ENCODE results near the gene UNC5A. TPM values are rescaled to one million over a fixed set of nuclear protein-coding genes. Genes with fewer than 3 reads are reported as not detected.

UNC5A gene
- total RNA-seq, 2 experiments from 2014 or later, result not detected

- Mint-ChIP-seq H3K27me3 (peaks cover 18% of the 10 kb centered on the region), H3K9me3 (no peaks in the 10 kb centered on the region), H3K4me3 (no peak overlapping the region), H3K36me3 (ENCODE audit: low read depth) (no peaks in the 10 kb centered on the region), H3K27ac (no peak overlapping the region), H3K4me1 (no peaks in the 10 kb centered on the region)
- CTCF ChIA-PET, result no interaction called here
- DNase-seq, result no peak
- POLR2A ChIA-PET, result interaction anchor here (0.5 kb wide), 1 partner anchor 8 kb away, joined by 3 read pairs; no protein-coding TSS in a partner anchor
These were observed 13.6 kb downstream of the UNC5A start for GRCh38 chr5:176823869-176824412.

- Mint-ChIP-seq H3K9me3 (no peaks in the 10 kb centered on the region), H3K27ac (no peak overlapping the region), H3K4me1 (no peaks in the 10 kb centered on the region), H3K27me3 (peaks cover 12% of the 10 kb centered on the region), H3K36me3 (ENCODE audit: low read depth) (no peaks in the 10 kb centered on the region), H3K4me3 (no peak overlapping the region)
- ChIA-PET CTCF (no interaction called here), POLR2A (no interaction called here)
- DNase-seq, result no peak
These were observed 14.2 kb downstream of the UNC5A start for GRCh38 chr5:176824604-176825003.

- Mint-ChIP-seq H3K27ac (no peak overlapping the region), H3K4me1 (no peaks in the 10 kb centered on the region)
These were observed 14.9 kb downstream of the UNC5A start for GRCh38 chr5:176825234-176825633.

GRCh38 chr5:176825957-176826356 is 15.6 kb downstream of the UNC5A start:
- Mint-ChIP-seq H3K4me3 (no peak overlapping the region), H3K36me3 (ENCODE audit: low read depth) (no peaks in the 10 kb centered on the region), H3K27me3 (peaks cover 3% of the 10 kb centered on the region), H3K4me1 (no peaks in the 10 kb centered on the region), H3K27ac (no peak overlapping the region), H3K9me3 (peaks cover 5% of the 10 kb centered on the region)
- no peak for DNase-seq
- ChIA-PET POLR2A (no interaction called here), CTCF (interaction anchor here (0.6 to 0.7 kb wide), 2 partner anchors 28 to 90 kb away, joined by 3 read pairs; no protein-coding TSS in a partner anchor)

More at GRCh38 chr5:176825234-176825633, 14.9 kb downstream of the UNC5A start:
- CTCF ChIA-PET, result interaction anchor here (0.6 kb wide), 1 partner anchor 1007 kb away, joined by 4 read pairs; no protein-coding TSS in a partner anchor
- DNase-seq, result no peak
- no peak overlapping the region for H3K4me3 Mint-ChIP-seq
- POLR2A ChIA-PET, result no interaction called here
- peaks cover under 1% of the 10 kb centered on the region for H3K9me3 Mint-ChIP-seq
- no peaks in the 10 kb centered on the region for H3K36me3 Mint-ChIP-seq (ENCODE audit: low read depth)
- peaks cover 9% of the 10 kb centered on the region for H3K27me3 Mint-ChIP-seq

- DNase-seq, result no peak
- H3K9me3 Mint-ChIP-seq, result peaks cover 5% of the 10 kb centered on the region
- H3K36me3 Mint-ChIP-seq (ENCODE audit: low read depth), result no peaks in the 10 kb centered on the region
- CTCF ChIA-PET, result no interaction called here
- no peak overlapping the region for H3K4me3 Mint-ChIP-seq
- H3K27me3 Mint-ChIP-seq, result peaks cover 2% of the 10 kb centered on the region
- POLR2A ChIA-PET, result no interaction called here
- no peaks in the 10 kb centered on the region for H3K4me1 Mint-ChIP-seq
- no peak overlapping the region for H3K27ac Mint-ChIP-seq
These were observed 17.5 kb downstream of the UNC5A start for GRCh38 chr5:176827736-176828414.

- H3K27me3 Mint-ChIP-seq, result peaks cover under 1% of the 10 kb centered on the region
- CTCF ChIA-PET, result no interaction called here
- POLR2A ChIA-PET, result no interaction called here
- no peaks in the 10 kb centered on the region for H3K36me3 Mint-ChIP-seq (ENCODE audit: low read depth)
- peaks cover 5% of the 10 kb centered on the region for H3K9me3 Mint-ChIP-seq
- no peak overlapping the region for H3K4me3 Mint-ChIP-seq
- H3K4me1 Mint-ChIP-seq, result no peaks in the 10 kb centered on the region
- no peak overlapping the region for H3K27ac Mint-ChIP-seq
- no peak for DNase-seq
These were observed 19.0 kb downstream of the UNC5A start for GRCh38 chr5:176829320-176829719.

GRCh38 chr5:176830422-176830994 is 20.1 kb downstream of the UNC5A start:
- ChIA-PET CTCF (no interaction called here), POLR2A (no interaction called here)
- DNase-seq, result no peak
- Mint-ChIP-seq H3K27ac (no peak overlapping the region), H3K4me1 (no peaks in the 10 kb centered on the region), H3K27me3 (no peaks in the 10 kb centered on the region), H3K4me3 (no peak overlapping the region), H3K9me3 (peaks cover 5% of the 10 kb centered on the region), H3K36me3 (ENCODE audit: low read depth) (no peaks in the 10 kb centered on the region)

GRCh38 chr5:176830995-176831423 is 20.6 kb downstream of the UNC5A start:
- H3K4me3 Mint-ChIP-seq, result no peak overlapping the region
- no peak overlapping the region for H3K27ac Mint-ChIP-seq
- H3K27me3 Mint-ChIP-seq, result no peaks in the 10 kb centered on the region
- ChIA-PET POLR2A (no interaction called here), CTCF (no interaction called here)
- no peaks in the 10 kb centered on the region for H3K36me3 Mint-ChIP-seq (ENCODE audit: low read depth)
- DNase-seq, result no peak
- H3K9me3 Mint-ChIP-seq, result peaks cover 5% of the 10 kb centered on the region
- no peaks in the 10 kb centered on the region for H3K4me1 Mint-ChIP-seq

GRCh38 chr5:176831425-176831824 is 21.1 kb downstream of the UNC5A start:
- no peak overlapping the region for H3K27ac Mint-ChIP-seq
- H3K27me3 Mint-ChIP-seq, result peaks cover 2% of the 10 kb centered on the region
- CTCF ChIA-PET, result interaction anchor here (0.9 kb wide), 1 partner anchor 170 kb away, joined by 5 read pairs; no protein-coding TSS in a partner anchor
- H3K36me3 Mint-ChIP-seq (ENCODE audit: low read depth), result no peaks in the 10 kb centered on the region
- H3K4me3 Mint-ChIP-seq, result no peak overlapping the region
- no peaks in the 10 kb centered on the region for H3K4me1 Mint-ChIP-seq
- POLR2A ChIA-PET, result no interaction called here
- no peak for DNase-seq
- peaks cover 5% of the 10 kb centered on the region for H3K9me3 Mint-ChIP-seq

- POLR2A ChIA-PET, result interaction anchor here (0.8 kb wide), 1 partner anchor 8 kb away, joined by 3 read pairs; no protein-coding TSS in a partner anchor
- H3K4me1 Mint-ChIP-seq, result no peaks in the 10 kb centered on the region
- H3K36me3 Mint-ChIP-seq (ENCODE audit: low read depth), result no peaks in the 10 kb centered on the region
- CTCF ChIA-PET, result interaction anchor here (0.9 kb wide), 1 partner anchor 171 kb away, joined by 5 read pairs; no protein-coding TSS in a partner anchor
- H3K9me3 Mint-ChIP-seq, result peaks cover 5% of the 10 kb centered on the region
- no peak overlapping the region for H3K4me3 Mint-ChIP-seq
- no peak overlapping the region for H3K27ac Mint-ChIP-seq
- DNase-seq, result no peak
- H3K27me3 Mint-ChIP-seq, result peaks cover 2% of the 10 kb centered on the region
These were observed 21.8 kb downstream of the UNC5A start for GRCh38 chr5:176832162-176832561.

GRCh38 chr5:176833286-176833685 is 22.9 kb downstream of the UNC5A start:
- Mint-ChIP-seq H3K4me3 (no peak overlapping the region), H3K36me3 (ENCODE audit: low read depth) (no peaks in the 10 kb centered on the region), H3K27me3 (peaks cover 2% of the 10 kb centered on the region), H3K9me3 (peaks cover 5% of the 10 kb centered on the region), H3K4me1 (no peaks in the 10 kb centered on the region), H3K27ac (no peak overlapping the region)
- CTCF ChIA-PET, result no interaction called here
- POLR2A ChIA-PET, result no interaction called here
- no peak for DNase-seq

- Mint-ChIP-seq H3K36me3 (ENCODE audit: low read depth) (no peaks in the 10 kb centered on the region), H3K4me3 (no peak overlapping the region), H3K27me3 (peaks cover 2% of the 10 kb centered on the region), H3K4me1 (no peaks in the 10 kb centered on the region), H3K27ac (no peak overlapping the region), H3K9me3 (no peaks in the 10 kb centered on the region)
- DNase-seq, result no peak
- ChIA-PET POLR2A (no interaction called here), CTCF (interaction anchor here (0.6 kb wide), 1 partner anchor 123 kb away, joined by 3 read pairs; no protein-coding TSS in a partner anchor)
These were observed 25.6 kb downstream of the UNC5A start for GRCh38 chr5:176835918-176836317.

GRCh38 chr5:176836811-176837706 is 26.7 kb downstream of the UNC5A start:
- Mint-ChIP-seq H3K9me3 (no peaks in the 10 kb centered on the region), H3K36me3 (ENCODE audit: low read depth) (no peaks in the 10 kb centered on the region), H3K27me3 (peaks cover 2% of the 10 kb centered on the region), H3K27ac (no peak overlapping the region), H3K4me1 (no peaks in the 10 kb centered on the region), H3K4me3 (no peak overlapping the region)
- ChIA-PET CTCF (no interaction called here), POLR2A (no interaction called here)
- DNase-seq, result no peak
